HG03280 (cell line): ENCODE measurements around the gene SH3RF2.
A peak's percentile ranks its signal among the peaks of the same experiment; 100 is the strongest.
"Not testable (repeated sequence)": the region's sequence is repeated elsewhere in the genome, so short reads cannot be mapped to it uniquely, and the experiment has no call there.

Experiments used
- ATAC-seq: cut with Tn5 transposase; IDR thresholded peaks from one replicate; pipeline ENCODE4 v1.9.1; 2021; ENCODE audit warnings: mild to moderate bottlenecking, moderate library complexity; ENCODE audit not compliant: unreplicated experiment

Gene SH3RF2

GRCh38 chr5:145976431-145977155 lies 40.2 kb downstream of the SH3RF2 start:
- peak; percentile 82 for ATAC-seq

GRCh38 chr5:145978171-145978570 lies 41.8 kb downstream of the SH3RF2 start:
- ATAC-seq = no peak

DNA sequence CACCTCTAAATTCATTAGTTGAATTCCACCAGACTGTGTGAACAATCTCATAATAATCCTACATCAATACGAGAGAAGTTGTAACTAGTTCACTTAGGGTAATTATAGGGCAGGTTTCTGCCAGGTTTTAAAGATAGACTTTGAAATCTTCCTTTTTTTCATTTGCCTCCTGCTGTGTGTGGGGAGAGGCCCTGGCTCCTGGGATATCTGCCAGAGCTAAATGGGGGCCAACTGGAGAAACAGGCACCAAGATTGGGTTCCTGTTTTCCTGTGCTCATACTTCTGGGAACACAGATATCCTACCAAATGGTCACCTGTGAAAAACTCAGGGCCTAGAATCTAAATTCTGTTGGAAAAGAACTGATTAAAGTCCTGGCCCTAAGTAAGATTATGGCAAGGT lies 42.3 kb downstream of the SH3RF2 start:
- ATAC-seq = no peak

DNA sequence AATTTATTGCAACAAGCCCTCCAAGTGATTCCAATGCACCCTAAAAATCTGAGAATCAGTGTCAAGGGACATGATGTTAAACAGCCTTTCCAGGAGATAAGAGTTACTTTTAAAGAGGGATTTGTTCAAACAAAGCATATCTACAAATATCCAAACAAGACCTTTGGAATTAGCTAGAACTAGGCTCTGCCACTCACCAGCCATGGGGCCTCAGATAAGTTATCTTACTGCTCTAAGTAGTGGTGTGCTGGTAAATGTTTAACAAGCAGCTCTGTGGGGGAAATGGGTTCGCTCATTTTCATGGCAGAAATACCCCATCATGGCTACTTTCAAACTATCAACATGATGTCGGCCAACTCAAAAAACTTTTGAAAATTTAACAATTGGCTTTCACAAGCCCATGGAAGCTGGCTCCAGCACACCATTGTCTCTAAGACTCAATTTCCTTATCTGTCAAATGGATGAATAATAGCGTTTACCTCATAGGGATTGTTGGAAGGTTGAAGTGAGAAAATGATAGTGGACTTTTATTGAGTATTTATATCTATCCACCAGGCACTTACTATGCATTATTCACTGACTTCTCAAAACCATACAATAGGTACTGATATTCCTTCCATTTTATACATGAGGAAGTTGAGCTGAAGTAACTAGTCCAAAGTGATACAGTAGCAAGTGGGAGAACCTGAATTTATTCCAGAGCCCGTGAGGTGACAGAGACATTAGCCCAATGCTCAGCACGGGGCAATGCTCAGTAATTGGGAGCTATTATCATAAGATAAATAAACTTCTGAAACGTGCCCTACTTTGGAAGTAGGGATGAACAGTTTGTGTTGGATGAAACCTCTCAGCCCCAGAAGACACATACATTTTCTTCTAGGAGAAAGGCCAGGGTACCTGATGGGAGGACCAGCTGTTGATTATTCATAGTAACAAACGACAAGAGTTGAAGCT lies 43.2 kb downstream of the SH3RF2 start:
- no peak for ATAC-seq

DNA sequence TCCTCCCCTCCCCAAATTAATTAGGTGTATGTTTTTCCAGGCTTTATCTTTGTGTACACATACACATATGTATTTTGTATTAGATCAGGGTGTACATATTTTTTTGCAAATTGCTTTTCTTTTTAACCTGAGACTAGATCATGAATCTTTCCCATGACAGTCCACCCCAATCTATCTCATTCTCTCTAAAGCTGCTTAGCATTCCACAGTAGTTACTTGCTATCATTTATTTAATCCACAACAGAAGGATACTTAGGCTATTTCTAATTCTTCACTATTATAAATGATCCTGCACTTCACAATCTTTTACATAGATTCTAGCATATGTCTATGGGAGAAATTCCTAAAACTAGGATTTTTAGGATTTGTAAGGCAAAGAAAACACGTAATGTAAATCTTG lies 43.9 kb downstream of the SH3RF2 start:
- ATAC-seq = no peak

DNA sequence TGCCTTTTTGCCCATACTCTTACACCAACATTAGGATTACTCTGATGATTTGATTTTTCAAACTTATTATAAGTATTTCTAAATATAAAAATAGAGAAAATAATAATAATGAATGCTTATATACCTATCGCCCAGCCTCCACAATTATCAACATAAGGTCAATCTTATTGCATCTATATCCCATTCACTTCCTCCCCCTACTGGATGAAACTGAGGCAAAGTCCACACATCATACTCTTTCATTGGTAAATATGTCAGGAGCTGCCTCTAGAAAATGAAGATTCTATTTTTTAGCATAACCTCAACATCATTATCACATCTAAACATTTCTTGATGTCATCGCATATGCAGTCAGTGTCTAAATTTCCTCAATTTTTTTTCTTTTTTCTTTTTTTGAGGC lies 44.3 kb downstream of the SH3RF2 start:
- ATAC-seq = no peak

- ATAC-seq = no peak
Measured at GRCh38 chr5:145981589-145982571, 45.5 kb downstream of the SH3RF2 start.

DNA sequence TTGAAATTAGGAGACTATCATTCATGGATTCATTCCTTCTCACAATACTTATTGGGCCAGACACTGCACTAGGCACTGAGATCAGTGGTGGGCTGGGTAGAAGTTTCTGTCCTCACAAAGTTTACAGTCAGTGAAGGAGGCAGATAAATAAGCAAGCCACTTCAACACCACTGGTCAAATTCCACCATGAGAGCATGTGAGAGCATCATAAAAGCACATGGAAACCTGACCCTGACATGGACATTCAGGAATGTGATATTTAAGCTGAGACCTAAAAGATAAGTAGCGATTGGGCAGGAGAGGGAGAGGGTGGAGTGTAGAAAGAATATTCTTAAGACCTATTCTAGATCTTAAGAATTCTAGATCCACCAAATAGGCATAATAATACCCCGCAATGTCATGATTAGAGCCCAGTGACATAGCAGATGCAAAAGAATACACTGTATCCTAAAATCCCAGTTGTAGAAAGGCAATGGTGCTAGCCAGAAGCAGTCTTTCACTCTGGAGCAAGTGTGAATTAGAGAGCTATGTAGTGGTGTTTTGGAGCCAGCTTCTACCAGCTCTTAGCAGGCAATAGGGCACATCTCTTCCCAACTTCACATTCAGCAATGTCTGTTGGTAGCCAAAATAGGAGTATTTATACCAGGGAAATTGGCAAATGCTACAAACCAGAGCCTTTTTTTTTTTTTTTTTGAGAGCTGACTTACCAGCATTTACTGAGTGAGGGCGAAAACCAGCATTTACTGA lies 46.4 kb downstream of the SH3RF2 start:
- no peak for ATAC-seq

DNA sequence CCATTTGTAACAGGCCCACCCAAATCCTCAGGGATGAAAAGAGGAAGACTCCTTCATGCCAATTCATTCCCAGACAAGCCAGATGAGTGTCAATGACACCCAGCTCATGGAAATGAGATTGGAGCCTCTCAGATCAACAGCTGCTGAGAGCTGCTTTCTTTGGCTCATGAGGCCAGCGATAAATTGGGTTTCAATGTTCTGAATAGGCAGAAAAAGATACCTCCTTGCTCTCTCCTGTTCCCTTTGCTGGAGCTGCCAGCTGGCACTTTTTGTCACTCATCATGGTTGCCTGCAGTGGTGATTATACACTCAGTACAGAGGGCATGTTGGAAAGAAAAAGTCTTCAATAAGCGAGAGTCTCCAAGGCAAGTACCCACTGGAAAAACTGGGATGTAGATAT lies 47.1 kb downstream of the SH3RF2 start:
- ATAC-seq = no peak

DNA sequence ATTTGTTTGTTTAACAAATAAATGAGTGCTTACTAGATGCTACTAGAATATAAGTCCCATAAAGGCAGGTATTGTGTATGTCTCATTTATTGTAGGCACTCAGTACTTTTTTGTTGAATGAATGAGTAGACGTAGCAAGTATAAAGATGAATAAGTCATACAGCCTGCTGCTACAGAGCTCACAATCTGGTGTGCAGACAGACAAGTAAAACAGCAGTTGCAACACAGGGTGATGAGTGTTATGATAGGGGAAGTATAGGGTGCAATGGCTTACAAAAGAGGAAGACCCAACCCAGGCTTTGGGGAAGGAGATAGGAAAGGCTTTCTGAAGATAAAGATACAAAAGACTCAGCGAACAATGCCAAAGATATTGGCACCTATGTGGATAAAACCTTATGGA lies 47.7 kb downstream of the SH3RF2 start:
- ATAC-seq = no peak

GRCh38 chr5:145987856-145988255 lies 51.5 kb downstream of the SH3RF2 start:
- ATAC-seq = no peak

GRCh38 chr5:145988993-145989392 lies 52.6 kb downstream of the SH3RF2 start:
- ATAC-seq = no peak

GRCh38 chr5:145989428-145989827 lies 53.0 kb downstream of the SH3RF2 start:
- no peak for ATAC-seq

- no peak for ATAC-seq
Measured at GRCh38 chr5:145990170-145990569, 53.8 kb downstream of the SH3RF2 start.

GRCh38 chr5:145991044-145991575 lies 54.7 kb downstream of the SH3RF2 start:
- ATAC-seq = no peak

- not testable (repeated sequence) for ATAC-seq
Measured at GRCh38 chr5:145993538-145993937, 57.2 kb downstream of the SH3RF2 start.

DNA sequence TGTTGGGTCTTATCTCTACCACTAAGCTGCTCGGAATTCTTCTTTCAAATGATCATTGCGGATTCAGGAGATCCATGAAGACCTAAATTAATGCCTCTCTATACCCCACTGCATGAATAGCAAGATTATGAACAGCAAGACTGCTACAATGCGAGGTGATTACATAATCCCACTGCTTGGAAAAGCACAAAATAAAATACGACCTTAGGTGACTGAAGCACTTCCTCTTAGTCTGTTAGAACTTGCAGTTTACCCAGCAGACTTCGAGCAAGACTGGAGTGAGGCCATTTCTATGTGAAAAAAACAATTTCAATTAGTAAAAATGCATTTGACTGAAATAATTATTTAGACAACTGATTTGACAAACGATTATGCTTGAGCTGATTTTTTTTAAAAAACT lies 59.8 kb downstream of the SH3RF2 start:
- no peak for ATAC-seq

- no peak for ATAC-seq
Measured at GRCh38 chr5:145999208-145999607, 62.8 kb downstream of the SH3RF2 start.

- ATAC-seq = no peak
Measured at GRCh38 chr5:146000072-146000471, 63.7 kb downstream of the SH3RF2 start.
